Measurements from ENCODE around the gene GJD2.

- no peak for TF ChIP-seq CTCF (IDR thresholded peaks at IDR 0.05)
- TF ChIP-seq POLR2A (IDR thresholded peaks at IDR 0.05), result no peak
Measured at GRCh38 chr15:34768530-34768929, 13.7 kb upstream of the GJD2 start.
